RWPE2 (cell line): ENCODE results near the gene ATE1.
"Not testable (repeated sequence)": the region's sequence is repeated elsewhere in the genome, so short reads cannot be mapped to it uniquely, and the experiment has no call there.

ENCODE experiments used
- ATAC-seq: fragments of 200-7000 bp; cut with Tn5 transposase; 3 replicates; pipeline ENCODE4 v1.9.1; 2021; ENCODE audit warnings: low read depth
- DNase-seq: peaks from one replicate; pipeline ENCODE4 v3.0.0-alpha.2; 2020; ENCODE audit warnings: low spot score
- H3K27ac ChIP-seq: fragments of 450-650 bp; 2 replicates; pipeline ENCODE4 v1.5.1; 2017; ENCODE audit warnings: mild to moderate bottlenecking; ENCODE audit not compliant: poor library complexity, severe bottlenecking
- H3K27me3 ChIP-seq: fragments of 250-450 bp; sonication (Bioruptor Pico); 2 replicates; pipeline ENCODE4 v1.5.1; 2021; ENCODE audit warnings: mild to moderate bottlenecking, moderate library complexity; ENCODE audit not compliant: insufficient read depth, poor library complexity, severe bottlenecking
- H3K36me3 ChIP-seq: fragments of 250-450 bp; sonication (Bioruptor Pico); 2 replicates; pipeline ENCODE4 v1.5.1; 2020; ENCODE audit warnings: low read depth, mild to moderate bottlenecking, moderate library complexity
- H3K4me1 ChIP-seq: fragments of 250-450 bp; sonication (Bioruptor Pico); 2 replicates; pipeline ENCODE4 v1.5.1; 2021; ENCODE audit warnings: mild to moderate bottlenecking, moderate library complexity; ENCODE audit not compliant: insufficient read depth, poor library complexity, severe bottlenecking
- H3K4me3 ChIP-seq: fragments of 250-450 bp; sonication (Bioruptor Pico); 2 replicates; pipeline ENCODE4 v1.5.1; 2021; ENCODE audit warnings: mild to moderate bottlenecking, moderate library complexity; ENCODE audit not compliant: severe bottlenecking
- H3K9me3 ChIP-seq: fragments of 250-450 bp; sonication (Bioruptor Pico); 2 replicates; pipeline ENCODE4 v1.5.1; 2021; ENCODE audit warnings: mild to moderate bottlenecking, moderate library complexity; ENCODE audit not compliant: severe bottlenecking
- CTCF ChIP-seq: fragments of 450-650 bp; IDR thresholded peaks from one replicate; pipeline ENCODE4 v1.5.1; 2017; ENCODE audit warnings: mild to moderate bottlenecking, moderate library complexity; ENCODE audit not compliant: poor library complexity, severe bottlenecking

Gene ATE1

GRCh38 chr10:121764233-121764942 lies 163.4 kb downstream of the ATE1 start:
- peak; percentile 51 for ATAC-seq
- Histone ChIP-seq H3K36me3 (no peaks in the 10 kb centered on the region), H3K4me3 (no peak overlapping the region), H3K4me1 (peaks cover 15% of the 10 kb centered on the region), H3K27ac (peak overlapping the region; percentile 44), H3K27me3 (no peaks in the 10 kb centered on the region), H3K9me3 (peaks cover 3% of the 10 kb centered on the region)
- no peak for TF ChIP-seq CTCF
- DNase-seq = no peak

DNA sequence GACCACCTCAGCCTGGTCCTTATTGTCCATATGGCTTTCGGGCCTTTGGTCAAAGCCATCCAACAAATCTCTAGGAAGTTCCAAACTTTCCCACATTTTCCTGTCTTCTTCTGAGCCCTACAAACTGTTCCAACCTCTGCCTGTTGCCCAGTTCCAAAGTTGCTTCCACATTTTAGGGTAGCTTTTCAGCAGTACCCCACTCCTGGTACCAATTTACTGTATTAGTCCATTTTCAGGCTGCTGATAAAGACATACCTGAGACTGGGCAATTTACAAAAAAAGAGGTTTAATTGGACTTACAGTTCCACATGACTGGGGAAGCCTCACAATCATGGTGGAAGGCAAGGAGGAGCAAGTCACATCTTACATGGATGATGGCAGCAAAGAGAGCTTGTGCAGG lies 170.6 kb downstream of the ATE1 start:
- not testable (repeated sequence) for DNase-seq, H3K27me3 ChIP-seq, H3K27ac ChIP-seq, H3K9me3 ChIP-seq, ATAC-seq, H3K4me3 ChIP-seq, H3K36me3 ChIP-seq
- peaks cover 22% of the 10 kb centered on the region for H3K4me1 ChIP-seq

DNA sequence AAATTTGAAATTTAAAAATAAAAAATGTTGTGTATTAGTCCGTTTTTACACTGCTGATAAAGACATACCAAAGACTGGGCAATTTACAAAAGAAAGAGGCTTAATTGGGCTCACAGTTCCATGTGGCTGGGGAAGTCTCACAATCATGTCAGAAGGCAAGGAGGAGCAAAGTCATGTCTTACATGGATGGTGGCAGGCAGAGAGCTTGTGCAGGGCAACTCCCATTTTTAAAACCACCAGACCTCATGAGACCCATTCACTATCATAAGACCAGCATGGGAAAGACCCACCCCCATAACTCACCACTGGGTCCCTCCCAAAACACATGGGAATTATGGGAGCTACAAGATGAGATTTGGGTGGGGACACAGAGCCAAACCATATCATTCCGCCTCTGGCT lies 172.3 kb downstream of the ATE1 start:
- not testable (repeated sequence) for DNase-seq, H3K9me3 ChIP-seq, H3K27me3 ChIP-seq, H3K36me3 ChIP-seq, H3K4me3 ChIP-seq, ATAC-seq
- Histone ChIP-seq H3K27ac (peak overlapping the region; percentile 90), H3K4me1 (peaks cover 22% of the 10 kb centered on the region)

- Histone ChIP-seq H3K27ac (peak overlapping the region; percentile 90), H3K4me3 (no peak overlapping the region), H3K36me3 (no peaks in the 10 kb centered on the region; the same call in 1 of the 2 replicates), H3K9me3 (no peaks in the 10 kb centered on the region), H3K4me1 (peaks cover 22% of the 10 kb centered on the region), H3K27me3 (no peaks in the 10 kb centered on the region)
- DNase-seq = no peak
- no peak for ATAC-seq
- TF ChIP-seq CTCF = no peak
Observed at GRCh38 chr10:121754666-121755065, 173.2 kb downstream of the ATE1 start.

- DNase-seq = no peak
- no peaks in the 10 kb centered on the region for H3K9me3 ChIP-seq
- peaks cover 22% of the 10 kb centered on the region for H3K4me1 ChIP-seq
- TF ChIP-seq CTCF = peak; percentile 44
- H3K27ac ChIP-seq = peak overlapping the region; percentile 90
- no peak overlapping the region for H3K4me3 ChIP-seq
- H3K36me3 ChIP-seq = no peaks in the 10 kb centered on the region; the same call in 1 of the 2 replicates
- peak; percentile 99 for ATAC-seq
- H3K27me3 ChIP-seq = no peaks in the 10 kb centered on the region
Observed at GRCh38 chr10:121753726-121754476, 173.9 kb downstream of the ATE1 start.
